ENCODE data around the gene CIRBP.

CIRBP gene

GRCh38 chr19:1248139-1248785, 20.9 kb upstream of the CIRBP start, which contains the start of gene MIDN:
MIDN (plus strand) TSS chr19:1248583; CDS start chr19:1250297, 1,714 bp downstream.
- Histone ChIP-seq H3K79me2 (ENCODE audit: control insufficient read depth, low read length) (peaks cover 60% of the 10 kb centered on the region), H4K20me1 (ENCODE audit: control insufficient read depth, insufficient read depth, low read depth, low read length) (no peaks in the 10 kb centered on the region), H3K36me3 (ENCODE audit: control insufficient read depth, low read length) (peaks cover 58% of the 10 kb centered on the region), H3K9me3 (ENCODE audit: control insufficient read depth, insufficient read depth, low read length) (no peaks in the 10 kb centered on the region), H3F3A (ENCODE audit: control insufficient read depth, insufficient read depth) (peaks cover 11% of the 10 kb centered on the region), H3K4me2 (ENCODE audit: low read length) (peak within 1 kb of the TSS; percentile 91), H3K4me3 (ENCODE audit: low read length) (peak within 1 kb of the TSS; percentile 83), H3K9me2 (replicated peaks; ENCODE audit: control insufficient read depth, low read length) (no peaks in the 10 kb centered on the region), H3K27ac (ENCODE audit: low read depth, low read length) (peak within 1 kb of the TSS; percentile 74), H3K4me1 (ENCODE audit: control insufficient read depth, low read length) (peaks cover 48% of the 10 kb centered on the region), H3K27me3 (ENCODE audit: control insufficient read depth, low read length) (no peaks in the 10 kb centered on the region)
- TF ChIP-seq EZH2phosphoT487 (IDR thresholded peaks at IDR 0.05; ENCODE audit: borderline replicate concordance, low read length) = no peak
- peak; percentile 56 for TF ChIP-seq CTCF (IDR thresholded peaks at IDR 0.05; ENCODE audit: low read depth, low read length, poor library complexity, severe bottlenecking)

GRCh38 chr19:1248786-1249297, 20.3 kb upstream of the CIRBP start:
- H4K20me1 ChIP-seq (ENCODE audit: control insufficient read depth, insufficient read depth, low read depth, low read length) = 0 out of 2 replicates have a peak, but pooled peaks cover 5% of the 10 kb centered on the region
- peaks cover 16% of the 10 kb centered on the region for H3F3A ChIP-seq (ENCODE audit: control insufficient read depth, insufficient read depth)
- H3K4me1 ChIP-seq (ENCODE audit: control insufficient read depth, low read length) = peaks cover 48% of the 10 kb centered on the region
- H3K4me3 ChIP-seq (ENCODE audit: low read length) = peak overlapping the region; percentile 83
- peak overlapping the region; percentile 91 for H3K4me2 ChIP-seq (ENCODE audit: low read length)
- H3K79me2 ChIP-seq (ENCODE audit: control insufficient read depth, low read length) = peaks cover 61% of the 10 kb centered on the region
- no peaks in the 10 kb centered on the region for H3K9me3 ChIP-seq (ENCODE audit: control insufficient read depth, insufficient read depth, low read length)
- peak overlapping the region; percentile 74 for H3K27ac ChIP-seq (ENCODE audit: low read depth, low read length)
- H3K27me3 ChIP-seq (ENCODE audit: control insufficient read depth, low read length) = no peaks in the 10 kb centered on the region
- no peaks in the 10 kb centered on the region for H3K9me2 ChIP-seq (replicated peaks; ENCODE audit: control insufficient read depth, low read length)
- no peak for TF ChIP-seq EZH2phosphoT487 (IDR thresholded peaks at IDR 0.05; ENCODE audit: borderline replicate concordance, low read length)
- TF ChIP-seq CTCF (IDR thresholded peaks at IDR 0.05; ENCODE audit: low read depth, low read length, poor library complexity, severe bottlenecking) = peak; percentile 90
- peaks cover 60% of the 10 kb centered on the region for H3K36me3 ChIP-seq (ENCODE audit: control insufficient read depth, low read length)

GRCh38 chr19:1249298-1249989, 19.7 kb upstream of the CIRBP start:
- Histone ChIP-seq H4K20me1 (ENCODE audit: control insufficient read depth, insufficient read depth, low read depth, low read length) (peaks cover 9% of the 10 kb centered on the region; the same call in 1 of the 2 replicates), H3K27ac (ENCODE audit: low read depth, low read length) (peak overlapping the region; percentile 94), H3K36me3 (ENCODE audit: control insufficient read depth, low read length) (peaks cover 61% of the 10 kb centered on the region), H3K9me2 (replicated peaks; ENCODE audit: control insufficient read depth, low read length) (no peaks in the 10 kb centered on the region), H3K4me1 (ENCODE audit: control insufficient read depth, low read length) (peaks cover 48% of the 10 kb centered on the region), H3K4me3 (ENCODE audit: low read length) (peak overlapping the region; percentile 96), H3K4me2 (ENCODE audit: low read length) (peak overlapping the region; percentile 69), H3F3A (ENCODE audit: control insufficient read depth, insufficient read depth) (peaks cover 16% of the 10 kb centered on the region), H3K9me3 (ENCODE audit: control insufficient read depth, insufficient read depth, low read length) (no peaks in the 10 kb centered on the region), H3K27me3 (ENCODE audit: control insufficient read depth, low read length) (no peaks in the 10 kb centered on the region), H3K79me2 (ENCODE audit: control insufficient read depth, low read length) (peaks cover 63% of the 10 kb centered on the region)
- TF ChIP-seq EZH2phosphoT487 (IDR thresholded peaks at IDR 0.05; ENCODE audit: borderline replicate concordance, low read length) (no peak), CTCF (IDR thresholded peaks at IDR 0.05; ENCODE audit: low read depth, low read length, poor library complexity, severe bottlenecking) (no peak)

Data from DOHH2 (cell line).